ENCODE measurements around the gene SPEG. TPM values are rescaled to one million over a fixed set of nuclear protein-coding genes. Genes with fewer than 3 reads are reported as not detected.

The SPEG gene
- total and polyA plus RNA-seq, 2 of the 13 experiments (the other 11 are each of a cell fraction or from before 2014, with no cell fraction given), result 0.18 to 0.24 TPM

DNA sequence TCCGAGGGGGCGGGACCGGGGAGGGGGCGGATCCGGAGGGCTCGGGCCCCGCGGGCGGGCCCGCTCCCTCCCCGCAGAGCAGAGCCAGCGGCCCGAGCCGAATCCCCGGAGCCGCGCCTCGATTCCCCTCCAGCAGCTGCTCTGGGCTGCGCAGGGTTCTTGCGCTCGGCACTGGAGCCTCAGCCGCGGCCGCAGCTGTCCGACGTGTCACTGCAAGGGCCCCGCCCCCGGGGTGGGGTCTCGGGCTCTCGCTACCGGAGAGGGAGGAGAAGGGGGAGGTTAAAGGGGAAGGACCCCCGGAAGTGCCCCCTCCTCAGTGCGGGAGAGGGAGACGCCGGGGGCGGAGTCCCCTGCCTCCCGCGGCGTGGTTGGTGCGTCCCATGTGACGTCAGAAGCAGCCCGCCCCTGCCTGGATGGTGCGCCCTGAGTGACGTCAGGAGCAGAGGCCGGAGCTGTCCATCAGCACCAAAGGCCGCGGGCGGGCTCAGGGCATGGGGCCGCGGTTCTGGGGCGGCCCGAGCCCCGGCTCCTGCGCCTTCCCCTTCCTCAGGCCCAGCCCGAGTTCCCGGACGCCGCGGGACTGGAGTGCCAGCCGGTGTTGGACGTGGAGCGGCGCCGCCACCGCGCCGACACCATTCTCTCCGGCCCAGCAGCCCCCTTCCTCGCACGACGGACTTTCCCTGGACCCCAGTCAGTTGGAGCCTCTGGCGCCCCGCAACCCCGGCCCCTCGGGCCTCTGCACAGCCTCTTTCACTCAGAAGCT is 109.1 kb downstream of the SPEG start, which contains the start of the genes CHPF and TMEM198 (continued):
- TF ChIP-seq, protein P1, sequence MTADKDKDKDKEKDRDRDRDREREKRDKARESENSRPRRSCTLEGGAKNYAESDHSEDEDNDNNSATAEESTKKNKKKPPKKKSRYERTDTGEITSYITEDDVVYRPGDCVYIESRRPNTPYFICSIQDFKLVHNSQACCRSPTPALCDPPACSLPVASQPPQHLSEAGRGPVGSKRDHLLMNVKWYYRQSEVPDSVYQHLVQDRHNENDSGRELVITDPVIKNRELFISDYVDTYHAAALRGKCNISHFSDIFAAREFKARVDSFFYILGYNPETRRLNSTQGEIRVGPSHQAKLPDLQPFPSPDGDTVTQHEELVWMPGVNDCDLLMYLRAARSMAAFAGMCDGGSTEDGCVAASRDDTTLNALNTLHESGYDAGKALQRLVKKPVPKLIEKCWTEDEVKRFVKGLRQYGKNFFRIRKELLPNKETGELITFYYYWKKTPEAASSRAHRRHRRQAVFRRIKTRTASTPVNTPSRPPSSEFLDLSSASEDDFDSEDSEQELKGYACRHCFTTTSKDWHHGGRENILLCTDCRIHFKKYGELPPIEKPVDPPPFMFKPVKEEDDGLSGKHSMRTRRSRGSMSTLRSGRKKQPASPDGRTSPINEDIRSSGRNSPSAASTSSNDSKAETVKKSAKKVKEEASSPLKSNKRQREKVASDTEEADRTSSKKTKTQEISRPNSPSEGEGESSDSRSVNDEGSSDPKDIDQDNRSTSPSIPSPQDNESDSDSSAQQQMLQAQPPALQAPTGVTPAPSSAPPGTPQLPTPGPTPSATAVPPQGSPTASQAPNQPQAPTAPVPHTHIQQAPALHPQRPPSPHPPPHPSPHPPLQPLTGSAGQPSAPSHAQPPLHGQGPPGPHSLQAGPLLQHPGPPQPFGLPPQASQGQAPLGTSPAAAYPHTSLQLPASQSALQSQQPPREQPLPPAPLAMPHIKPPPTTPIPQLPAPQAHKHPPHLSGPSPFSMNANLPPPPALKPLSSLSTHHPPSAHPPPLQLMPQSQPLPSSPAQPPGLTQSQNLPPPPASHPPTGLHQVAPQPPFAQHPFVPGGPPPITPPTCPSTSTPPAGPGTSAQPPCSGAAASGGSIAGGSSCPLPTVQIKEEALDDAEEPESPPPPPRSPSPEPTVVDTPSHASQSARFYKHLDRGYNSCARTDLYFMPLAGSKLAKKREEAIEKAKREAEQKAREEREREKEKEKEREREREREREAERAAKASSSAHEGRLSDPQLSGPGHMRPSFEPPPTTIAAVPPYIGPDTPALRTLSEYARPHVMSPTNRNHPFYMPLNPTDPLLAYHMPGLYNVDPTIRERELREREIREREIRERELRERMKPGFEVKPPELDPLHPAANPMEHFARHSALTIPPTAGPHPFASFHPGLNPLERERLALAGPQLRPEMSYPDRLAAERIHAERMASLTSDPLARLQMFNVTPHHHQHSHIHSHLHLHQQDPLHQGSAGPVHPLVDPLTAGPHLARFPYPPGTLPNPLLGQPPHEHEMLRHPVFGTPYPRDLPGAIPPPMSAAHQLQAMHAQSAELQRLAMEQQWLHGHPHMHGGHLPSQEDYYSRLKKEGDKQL (CRISPR knock-in tag; IDR thresholded peaks at IDR 0.05; ENCODE audit: low read depth), result peak; percentile 53; the same call in 1 of the 2 replicates
- TF ChIP-seq SP5 (CRISPR knock-in tag; IDR thresholded peaks at IDR 0.05; ENCODE audit: borderline replicate concordance, low read depth) (peak; percentile 95), RELA (CRISPR knock-in tag; IDR thresholded peaks at IDR 0.05) (no peak), GABPA (IDR thresholded peaks at IDR 0.05; ENCODE audit: low read depth, low read length) (no peak), GABPA (CRISPR knock-in tag; IDR thresholded peaks at IDR 0.05; ENCODE audit: low read depth) (peak; percentile 94)
- TF ChIP-seq, protein P2, sequence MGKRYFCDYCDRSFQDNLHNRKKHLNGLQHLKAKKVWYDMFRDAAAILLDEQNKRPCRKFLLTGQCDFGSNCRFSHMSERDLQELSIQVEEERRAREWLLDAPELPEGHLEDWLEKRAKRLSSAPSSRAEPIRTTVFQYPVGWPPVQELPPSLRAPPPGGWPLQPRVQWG (CRISPR knock-in tag; IDR thresholded peaks at IDR 0.05; ENCODE audit: borderline replicate concordance, low read depth), result no peak
- TF ChIP-seq, protein P3, sequence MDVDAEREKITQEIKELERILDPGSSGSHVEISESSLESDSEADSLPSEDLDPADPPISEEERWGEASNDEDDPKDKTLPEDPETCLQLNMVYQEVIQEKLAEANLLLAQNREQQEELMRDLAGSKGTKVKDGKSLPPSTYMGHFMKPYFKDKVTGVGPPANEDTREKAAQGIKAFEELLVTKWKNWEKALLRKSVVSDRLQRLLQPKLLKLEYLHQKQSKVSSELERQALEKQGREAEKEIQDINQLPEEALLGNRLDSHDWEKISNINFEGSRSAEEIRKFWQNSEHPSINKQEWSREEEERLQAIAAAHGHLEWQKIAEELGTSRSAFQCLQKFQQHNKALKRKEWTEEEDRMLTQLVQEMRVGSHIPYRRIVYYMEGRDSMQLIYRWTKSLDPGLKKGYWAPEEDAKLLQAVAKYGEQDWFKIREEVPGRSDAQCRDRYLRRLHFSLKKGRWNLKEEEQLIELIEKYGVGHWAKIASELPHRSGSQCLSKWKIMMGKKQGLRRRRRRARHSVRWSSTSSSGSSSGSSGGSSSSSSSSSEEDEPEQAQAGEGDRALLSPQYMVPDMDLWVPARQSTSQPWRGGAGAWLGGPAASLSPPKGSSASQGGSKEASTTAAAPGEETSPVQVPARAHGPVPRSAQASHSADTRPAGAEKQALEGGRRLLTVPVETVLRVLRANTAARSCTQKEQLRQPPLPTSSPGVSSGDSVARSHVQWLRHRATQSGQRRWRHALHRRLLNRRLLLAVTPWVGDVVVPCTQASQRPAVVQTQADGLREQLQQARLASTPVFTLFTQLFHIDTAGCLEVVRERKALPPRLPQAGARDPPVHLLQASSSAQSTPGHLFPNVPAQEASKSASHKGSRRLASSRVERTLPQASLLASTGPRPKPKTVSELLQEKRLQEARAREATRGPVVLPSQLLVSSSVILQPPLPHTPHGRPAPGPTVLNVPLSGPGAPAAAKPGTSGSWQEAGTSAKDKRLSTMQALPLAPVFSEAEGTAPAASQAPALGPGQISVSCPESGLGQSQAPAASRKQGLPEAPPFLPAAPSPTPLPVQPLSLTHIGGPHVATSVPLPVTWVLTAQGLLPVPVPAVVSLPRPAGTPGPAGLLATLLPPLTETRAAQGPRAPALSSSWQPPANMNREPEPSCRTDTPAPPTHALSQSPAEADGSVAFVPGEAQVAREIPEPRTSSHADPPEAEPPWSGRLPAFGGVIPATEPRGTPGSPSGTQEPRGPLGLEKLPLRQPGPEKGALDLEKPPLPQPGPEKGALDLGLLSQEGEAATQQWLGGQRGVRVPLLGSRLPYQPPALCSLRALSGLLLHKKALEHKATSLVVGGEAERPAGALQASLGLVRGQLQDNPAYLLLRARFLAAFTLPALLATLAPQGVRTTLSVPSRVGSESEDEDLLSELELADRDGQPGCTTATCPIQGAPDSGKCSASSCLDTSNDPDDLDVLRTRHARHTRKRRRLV (CRISPR knock-in tag; IDR thresholded peaks at IDR 0.05), result no peak; the same call in 1 of the 2 replicates
- TF ChIP-seq, protein P4, sequence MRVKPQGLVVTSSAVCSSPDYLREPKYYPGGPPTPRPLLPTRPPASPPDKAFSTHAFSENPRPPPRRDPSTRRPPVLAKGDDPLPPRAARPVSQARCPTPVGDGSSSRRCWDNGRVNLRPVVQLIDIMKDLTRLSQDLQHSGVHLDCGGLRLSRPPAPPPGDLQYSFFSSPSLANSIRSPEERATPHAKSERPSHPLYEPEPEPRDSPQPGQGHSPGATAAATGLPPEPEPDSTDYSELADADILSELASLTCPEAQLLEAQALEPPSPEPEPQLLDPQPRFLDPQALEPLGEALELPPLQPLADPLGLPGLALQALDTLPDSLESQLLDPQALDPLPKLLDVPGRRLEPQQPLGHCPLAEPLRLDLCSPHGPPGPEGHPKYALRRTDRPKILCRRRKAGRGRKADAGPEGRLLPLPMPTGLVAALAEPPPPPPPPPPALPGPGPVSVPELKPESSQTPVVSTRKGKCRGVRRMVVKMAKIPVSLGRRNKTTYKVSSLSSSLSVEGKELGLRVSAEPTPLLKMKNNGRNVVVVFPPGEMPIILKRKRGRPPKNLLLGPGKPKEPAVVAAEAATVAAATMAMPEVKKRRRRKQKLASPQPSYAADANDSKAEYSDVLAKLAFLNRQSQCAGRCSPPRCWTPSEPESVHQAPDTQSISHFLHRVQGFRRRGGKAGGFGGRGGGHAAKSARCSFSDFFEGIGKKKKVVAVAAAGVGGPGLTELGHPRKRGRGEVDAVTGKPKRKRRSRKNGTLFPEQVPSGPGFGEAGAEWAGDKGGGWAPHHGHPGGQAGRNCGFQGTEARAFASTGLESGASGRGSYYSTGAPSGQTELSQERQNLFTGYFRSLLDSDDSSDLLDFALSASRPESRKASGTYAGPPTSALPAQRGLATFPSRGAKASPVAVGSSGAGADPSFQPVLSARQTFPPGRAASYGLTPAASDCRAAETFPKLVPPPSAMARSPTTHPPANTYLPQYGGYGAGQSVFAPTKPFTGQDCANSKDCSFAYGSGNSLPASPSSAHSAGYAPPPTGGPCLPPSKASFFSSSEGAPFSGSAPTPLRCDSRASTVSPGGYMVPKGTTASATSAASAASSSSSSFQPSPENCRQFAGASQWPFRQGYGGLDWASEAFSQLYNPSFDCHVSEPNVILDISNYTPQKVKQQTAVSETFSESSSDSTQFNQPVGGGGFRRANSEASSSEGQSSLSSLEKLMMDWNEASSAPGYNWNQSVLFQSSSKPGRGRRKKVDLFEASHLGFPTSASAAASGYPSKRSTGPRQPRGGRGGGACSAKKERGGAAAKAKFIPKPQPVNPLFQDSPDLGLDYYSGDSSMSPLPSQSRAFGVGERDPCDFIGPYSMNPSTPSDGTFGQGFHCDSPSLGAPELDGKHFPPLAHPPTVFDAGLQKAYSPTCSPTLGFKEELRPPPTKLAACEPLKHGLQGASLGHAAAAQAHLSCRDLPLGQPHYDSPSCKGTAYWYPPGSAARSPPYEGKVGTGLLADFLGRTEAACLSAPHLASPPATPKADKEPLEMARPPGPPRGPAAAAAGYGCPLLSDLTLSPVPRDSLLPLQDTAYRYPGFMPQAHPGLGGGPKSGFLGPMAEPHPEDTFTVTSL (CRISPR knock-in tag; IDR thresholded peaks at IDR 0.05; ENCODE audit: borderline replicate concordance), result no peak
- TF ChIP-seq, protein P5, sequence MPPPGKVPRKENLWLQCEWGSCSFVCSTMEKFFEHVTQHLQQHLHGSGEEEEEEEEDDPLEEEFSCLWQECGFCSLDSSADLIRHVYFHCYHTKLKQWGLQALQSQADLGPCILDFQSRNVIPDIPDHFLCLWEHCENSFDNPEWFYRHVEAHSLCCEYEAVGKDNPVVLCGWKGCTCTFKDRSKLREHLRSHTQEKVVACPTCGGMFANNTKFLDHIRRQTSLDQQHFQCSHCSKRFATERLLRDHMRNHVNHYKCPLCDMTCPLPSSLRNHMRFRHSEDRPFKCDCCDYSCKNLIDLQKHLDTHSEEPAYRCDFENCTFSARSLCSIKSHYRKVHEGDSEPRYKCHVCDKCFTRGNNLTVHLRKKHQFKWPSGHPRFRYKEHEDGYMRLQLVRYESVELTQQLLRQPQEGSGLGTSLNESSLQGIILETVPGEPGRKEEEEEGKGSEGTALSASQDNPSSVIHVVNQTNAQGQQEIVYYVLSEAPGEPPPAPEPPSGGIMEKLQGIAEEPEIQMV (CRISPR knock-in tag; IDR thresholded peaks at IDR 0.05; ENCODE audit: low read depth), result peak; percentile 72; the same call in 1 of the 2 replicates
